K562 (cell line): ENCODE results near the gene CBLL1. TPM values are rescaled to one million over a fixed set of nuclear protein-coding genes. Genes with fewer than 3 reads are reported as not detected.

Experiments
- CHD1 ChIP-seq: fragments of 200-600 bp; sonication (generic); IDR thresholded peaks from one replicate; pipeline ENCODE4 v1.6.1; 2012; ENCODE audit warnings: mild to moderate bottlenecking, moderate library complexity, low read length, inconsistent platforms
- RBBP5 ChIP-seq: fragments of 200-600 bp; sonication (generic); IDR thresholded peaks from 2 replicates; pipeline ENCODE4 v1.6.1; 2012; ENCODE audit warnings: borderline replicate concordance, mild to moderate bottlenecking, low read length, control low read depth, inconsistent platforms; ENCODE audit not compliant: insufficient read depth, poor library complexity, severe bottlenecking
- RBM22 ChIP-seq: fragments of 200-400 bp; formaldehyde crosslinking; IDR thresholded peaks from 2 replicates; pipeline ENCODE4 v1.6.1; 2018; ENCODE audit warnings: low read length, low read depth; ENCODE audit not compliant: poor library complexity, severe bottlenecking
- ZFP36 ChIP-seq: fragments of 150-350 bp; IDR thresholded peaks from 2 replicates; pipeline ENCODE4 v1.6.1; 2018; ENCODE audit warnings: low read length, low read depth; ENCODE audit not compliant: partially characterized antibody
- ZNF3 ChIP-seq: fragments of 250-450 bp; sonication (Bioruptor Pico); IDR thresholded peaks from 2 replicates; pipeline ENCODE4 v1.5.0; 2021; ENCODE audit warnings: mild to moderate bottlenecking, moderate library complexity
- polyA plus RNA-seq, 8 experiments: library from polyadenylated mRNA; depleted of rRNA in 4 of 8; stranded (reverse) in 5 of 8; unstranded in 3 of 8; fragments of >200 nt; fragmentation: Nextera tagmentation in 2 of 8; fragmentation: Illumina TruSeq in 1 of 8; extraction: Ambion mirVana in 2 of 8; extraction: Trizol in 1 of 8; gene quantifications; 2 replicates each; pipeline versions ENCODE4 v1.2.1 to v1.2.3, GENCODE V29; 2011 to 2014; ENCODE audit warnings: inconsistent platforms in 1 of 8, missing spikeins in 1 of 8
- total RNA-seq, 7 experiments: library from RNA; depleted of rRNA in 6 of 7; stranded (reverse); fragments of >200 nt in 6 of 7; fragmentation: Illumina TruSeq in 2 of 7; extraction: Trizol in 2 of 7; gene quantifications; 2 replicates each; pipeline versions ENCODE4 v1.2.1 to v1.2.3, GENCODE V29; 2011 to 2021; ENCODE audit warnings: low replicate concordance in 1 of 7
- TF ChIP-seq, protein P1 (sequence below): fragments of 200-600 bp; sonication (generic); IDR thresholded peaks from one replicate; pipeline ENCODE4 v1.6.1; 2012; ENCODE audit warnings: mild to moderate bottlenecking, low read depth, low read length, inconsistent platforms
- TF ChIP-seq, protein P2 (sequence below): sonication (generic); formaldehyde crosslinking; IDR thresholded peaks from 2 replicates; pipeline ENCODE4 v1.8.0; 2022; ENCODE audit warnings: mild to moderate bottlenecking, missing genetic modification reagents
- TF ChIP-seq, protein P3 (sequence below): fragments of 450-650 bp; IDR thresholded peaks from 2 replicates; pipeline ENCODE4 v1.6.1; 2016; ENCODE audit warnings: borderline replicate concordance

Gene CBLL1
- total and polyA plus RNA-seq, 9 of the 15 experiments (the other 6 are each of a cell fraction or from before 2014, with no cell fraction given): 14.7 to 67.9 (median 35.4) TPM

DNA sequence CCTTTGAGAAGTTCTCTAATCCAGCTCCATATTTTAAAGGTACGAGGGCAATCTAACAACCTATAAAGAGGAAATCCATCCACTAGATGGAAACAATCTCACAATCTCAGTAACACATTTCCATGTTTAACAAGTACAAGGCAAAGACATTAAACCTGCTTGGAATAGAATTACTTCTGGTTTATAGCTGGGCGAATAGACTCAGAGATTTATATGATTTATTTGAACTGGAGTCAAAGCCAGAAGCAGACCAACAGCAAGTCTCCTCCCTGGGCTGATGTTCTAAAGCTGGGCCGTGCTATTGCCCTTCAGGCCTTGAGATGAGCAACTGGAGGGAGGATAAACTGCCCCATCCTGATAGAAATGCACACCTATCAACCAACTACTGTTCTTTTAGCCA, 33.8 kb downstream of the CBLL1 start (continued):
- TF ChIP-seq, protein P1, sequence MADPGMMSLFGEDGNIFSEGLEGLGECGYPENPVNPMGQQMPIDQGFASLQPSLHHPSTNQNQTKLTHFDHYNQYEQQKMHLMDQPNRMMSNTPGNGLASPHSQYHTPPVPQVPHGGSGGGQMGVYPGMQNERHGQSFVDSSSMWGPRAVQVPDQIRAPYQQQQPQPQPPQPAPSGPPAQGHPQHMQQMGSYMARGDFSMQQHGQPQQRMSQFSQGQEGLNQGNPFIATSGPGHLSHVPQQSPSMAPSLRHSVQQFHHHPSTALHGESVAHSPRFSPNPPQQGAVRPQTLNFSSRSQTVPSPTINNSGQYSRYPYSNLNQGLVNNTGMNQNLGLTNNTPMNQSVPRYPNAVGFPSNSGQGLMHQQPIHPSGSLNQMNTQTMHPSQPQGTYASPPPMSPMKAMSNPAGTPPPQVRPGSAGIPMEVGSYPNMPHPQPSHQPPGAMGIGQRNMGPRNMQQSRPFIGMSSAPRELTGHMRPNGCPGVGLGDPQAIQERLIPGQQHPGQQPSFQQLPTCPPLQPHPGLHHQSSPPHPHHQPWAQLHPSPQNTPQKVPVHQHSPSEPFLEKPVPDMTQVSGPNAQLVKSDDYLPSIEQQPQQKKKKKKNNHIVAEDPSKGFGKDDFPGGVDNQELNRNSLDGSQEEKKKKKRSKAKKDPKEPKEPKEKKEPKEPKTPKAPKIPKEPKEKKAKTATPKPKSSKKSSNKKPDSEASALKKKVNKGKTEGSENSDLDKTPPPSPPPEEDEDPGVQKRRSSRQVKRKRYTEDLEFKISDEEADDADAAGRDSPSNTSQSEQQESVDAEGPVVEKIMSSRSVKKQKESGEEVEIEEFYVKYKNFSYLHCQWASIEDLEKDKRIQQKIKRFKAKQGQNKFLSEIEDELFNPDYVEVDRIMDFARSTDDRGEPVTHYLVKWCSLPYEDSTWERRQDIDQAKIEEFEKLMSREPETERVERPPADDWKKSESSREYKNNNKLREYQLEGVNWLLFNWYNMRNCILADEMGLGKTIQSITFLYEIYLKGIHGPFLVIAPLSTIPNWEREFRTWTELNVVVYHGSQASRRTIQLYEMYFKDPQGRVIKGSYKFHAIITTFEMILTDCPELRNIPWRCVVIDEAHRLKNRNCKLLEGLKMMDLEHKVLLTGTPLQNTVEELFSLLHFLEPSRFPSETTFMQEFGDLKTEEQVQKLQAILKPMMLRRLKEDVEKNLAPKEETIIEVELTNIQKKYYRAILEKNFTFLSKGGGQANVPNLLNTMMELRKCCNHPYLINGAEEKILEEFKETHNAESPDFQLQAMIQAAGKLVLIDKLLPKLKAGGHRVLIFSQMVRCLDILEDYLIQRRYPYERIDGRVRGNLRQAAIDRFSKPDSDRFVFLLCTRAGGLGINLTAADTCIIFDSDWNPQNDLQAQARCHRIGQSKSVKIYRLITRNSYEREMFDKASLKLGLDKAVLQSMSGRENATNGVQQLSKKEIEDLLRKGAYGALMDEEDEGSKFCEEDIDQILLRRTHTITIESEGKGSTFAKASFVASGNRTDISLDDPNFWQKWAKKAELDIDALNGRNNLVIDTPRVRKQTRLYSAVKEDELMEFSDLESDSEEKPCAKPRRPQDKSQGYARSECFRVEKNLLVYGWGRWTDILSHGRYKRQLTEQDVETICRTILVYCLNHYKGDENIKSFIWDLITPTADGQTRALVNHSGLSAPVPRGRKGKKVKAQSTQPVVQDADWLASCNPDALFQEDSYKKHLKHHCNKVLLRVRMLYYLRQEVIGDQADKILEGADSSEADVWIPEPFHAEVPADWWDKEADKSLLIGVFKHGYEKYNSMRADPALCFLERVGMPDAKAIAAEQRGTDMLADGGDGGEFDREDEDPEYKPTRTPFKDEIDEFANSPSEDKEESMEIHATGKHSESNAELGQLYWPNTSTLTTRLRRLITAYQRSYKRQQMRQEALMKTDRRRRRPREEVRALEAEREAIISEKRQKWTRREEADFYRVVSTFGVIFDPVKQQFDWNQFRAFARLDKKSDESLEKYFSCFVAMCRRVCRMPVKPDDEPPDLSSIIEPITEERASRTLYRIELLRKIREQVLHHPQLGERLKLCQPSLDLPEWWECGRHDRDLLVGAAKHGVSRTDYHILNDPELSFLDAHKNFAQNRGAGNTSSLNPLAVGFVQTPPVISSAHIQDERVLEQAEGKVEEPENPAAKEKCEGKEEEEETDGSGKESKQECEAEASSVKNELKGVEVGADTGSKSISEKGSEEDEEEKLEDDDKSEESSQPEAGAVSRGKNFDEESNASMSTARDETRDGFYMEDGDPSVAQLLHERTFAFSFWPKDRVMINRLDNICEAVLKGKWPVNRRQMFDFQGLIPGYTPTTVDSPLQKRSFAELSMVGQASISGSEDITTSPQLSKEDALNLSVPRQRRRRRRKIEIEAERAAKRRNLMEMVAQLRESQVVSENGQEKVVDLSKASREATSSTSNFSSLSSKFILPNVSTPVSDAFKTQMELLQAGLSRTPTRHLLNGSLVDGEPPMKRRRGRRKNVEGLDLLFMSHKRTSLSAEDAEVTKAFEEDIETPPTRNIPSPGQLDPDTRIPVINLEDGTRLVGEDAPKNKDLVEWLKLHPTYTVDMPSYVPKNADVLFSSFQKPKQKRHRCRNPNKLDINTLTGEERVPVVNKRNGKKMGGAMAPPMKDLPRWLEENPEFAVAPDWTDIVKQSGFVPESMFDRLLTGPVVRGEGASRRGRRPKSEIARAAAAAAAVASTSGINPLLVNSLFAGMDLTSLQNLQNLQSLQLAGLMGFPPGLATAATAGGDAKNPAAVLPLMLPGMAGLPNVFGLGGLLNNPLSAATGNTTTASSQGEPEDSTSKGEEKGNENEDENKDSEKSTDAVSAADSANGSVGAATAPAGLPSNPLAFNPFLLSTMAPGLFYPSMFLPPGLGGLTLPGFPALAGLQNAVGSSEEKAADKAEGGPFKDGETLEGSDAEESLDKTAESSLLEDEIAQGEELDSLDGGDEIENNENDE: no peak
- TF ChIP-seq, protein P2, sequence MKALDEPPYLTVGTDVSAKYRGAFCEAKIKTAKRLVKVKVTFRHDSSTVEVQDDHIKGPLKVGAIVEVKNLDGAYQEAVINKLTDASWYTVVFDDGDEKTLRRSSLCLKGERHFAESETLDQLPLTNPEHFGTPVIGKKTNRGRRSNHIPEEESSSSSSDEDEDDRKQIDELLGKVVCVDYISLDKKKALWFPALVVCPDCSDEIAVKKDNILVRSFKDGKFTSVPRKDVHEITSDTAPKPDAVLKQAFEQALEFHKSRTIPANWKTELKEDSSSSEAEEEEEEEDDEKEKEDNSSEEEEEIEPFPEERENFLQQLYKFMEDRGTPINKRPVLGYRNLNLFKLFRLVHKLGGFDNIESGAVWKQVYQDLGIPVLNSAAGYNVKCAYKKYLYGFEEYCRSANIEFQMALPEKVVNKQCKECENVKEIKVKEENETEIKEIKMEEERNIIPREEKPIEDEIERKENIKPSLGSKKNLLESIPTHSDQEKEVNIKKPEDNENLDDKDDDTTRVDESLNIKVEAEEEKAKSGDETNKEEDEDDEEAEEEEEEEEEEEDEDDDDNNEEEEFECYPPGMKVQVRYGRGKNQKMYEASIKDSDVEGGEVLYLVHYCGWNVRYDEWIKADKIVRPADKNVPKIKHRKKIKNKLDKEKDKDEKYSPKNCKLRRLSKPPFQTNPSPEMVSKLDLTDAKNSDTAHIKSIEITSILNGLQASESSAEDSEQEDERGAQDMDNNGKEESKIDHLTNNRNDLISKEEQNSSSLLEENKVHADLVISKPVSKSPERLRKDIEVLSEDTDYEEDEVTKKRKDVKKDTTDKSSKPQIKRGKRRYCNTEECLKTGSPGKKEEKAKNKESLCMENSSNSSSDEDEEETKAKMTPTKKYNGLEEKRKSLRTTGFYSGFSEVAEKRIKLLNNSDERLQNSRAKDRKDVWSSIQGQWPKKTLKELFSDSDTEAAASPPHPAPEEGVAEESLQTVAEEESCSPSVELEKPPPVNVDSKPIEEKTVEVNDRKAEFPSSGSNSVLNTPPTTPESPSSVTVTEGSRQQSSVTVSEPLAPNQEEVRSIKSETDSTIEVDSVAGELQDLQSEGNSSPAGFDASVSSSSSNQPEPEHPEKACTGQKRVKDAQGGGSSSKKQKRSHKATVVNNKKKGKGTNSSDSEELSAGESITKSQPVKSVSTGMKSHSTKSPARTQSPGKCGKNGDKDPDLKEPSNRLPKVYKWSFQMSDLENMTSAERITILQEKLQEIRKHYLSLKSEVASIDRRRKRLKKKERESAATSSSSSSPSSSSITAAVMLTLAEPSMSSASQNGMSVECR (CRISPR knock-in tag): no peak
- no peak for TF ChIP-seq ZFP36
- no peak for TF ChIP-seq RBM22
- TF ChIP-seq ZNF3 (CRISPR knock-in tag): no peak
- TF ChIP-seq RBBP5: no peak
- TF ChIP-seq CHD1: no peak
- TF ChIP-seq, protein P3, sequence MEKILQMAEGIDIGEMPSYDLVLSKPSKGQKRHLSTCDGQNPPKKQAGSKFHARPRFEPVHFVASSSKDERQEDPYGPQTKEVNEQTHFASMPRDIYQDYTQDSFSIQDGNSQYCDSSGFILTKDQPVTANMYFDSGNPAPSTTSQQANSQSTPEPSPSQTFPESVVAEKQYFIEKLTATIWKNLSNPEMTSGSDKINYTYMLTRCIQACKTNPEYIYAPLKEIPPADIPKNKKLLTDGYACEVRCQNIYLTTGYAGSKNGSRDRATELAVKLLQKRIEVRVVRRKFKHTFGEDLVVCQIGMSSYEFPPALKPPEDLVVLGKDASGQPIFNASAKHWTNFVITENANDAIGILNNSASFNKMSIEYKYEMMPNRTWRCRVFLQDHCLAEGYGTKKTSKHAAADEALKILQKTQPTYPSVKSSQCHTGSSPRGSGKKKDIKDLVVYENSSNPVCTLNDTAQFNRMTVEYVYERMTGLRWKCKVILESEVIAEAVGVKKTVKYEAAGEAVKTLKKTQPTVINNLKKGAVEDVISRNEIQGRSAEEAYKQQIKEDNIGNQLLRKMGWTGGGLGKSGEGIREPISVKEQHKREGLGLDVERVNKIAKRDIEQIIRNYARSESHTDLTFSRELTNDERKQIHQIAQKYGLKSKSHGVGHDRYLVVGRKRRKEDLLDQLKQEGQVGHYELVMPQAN: no peak
